HL-60 (cell line): ENCODE data around the gene MRPL21.

Experiments
- CTCF ChIP-seq: IDR thresholded peaks from one replicate; pipeline ENCODE4 v1.5.1; 2011; ENCODE audit warnings: low read length, control low read depth, inconsistent platforms; ENCODE audit not compliant: insufficient read depth
- GABPA ChIP-seq: IDR thresholded peaks from 2 replicates; pipeline ENCODE4 v1.6.1; 2012; ENCODE audit warnings: low read depth
- POLR2AphosphoS5 ChIP-seq: IDR thresholded peaks from 2 replicates; pipeline ENCODE4 v1.6.1; 2012; ENCODE audit warnings: low read depth
- SPI1 ChIP-seq: IDR thresholded peaks from 2 replicates; pipeline ENCODE4 v1.6.1; 2012; ENCODE audit warnings: low read depth, mild to moderate bottlenecking, borderline replicate concordance
- TF ChIP-seq, protein P1 (sequence below): IDR thresholded peaks from 2 replicates; pipeline ENCODE4 v1.6.1; 2012; ENCODE audit warnings: low read depth; ENCODE audit not compliant: insufficient replicate concordance

- no peak for TF ChIP-seq CTCF
- TF ChIP-seq, protein P1, sequence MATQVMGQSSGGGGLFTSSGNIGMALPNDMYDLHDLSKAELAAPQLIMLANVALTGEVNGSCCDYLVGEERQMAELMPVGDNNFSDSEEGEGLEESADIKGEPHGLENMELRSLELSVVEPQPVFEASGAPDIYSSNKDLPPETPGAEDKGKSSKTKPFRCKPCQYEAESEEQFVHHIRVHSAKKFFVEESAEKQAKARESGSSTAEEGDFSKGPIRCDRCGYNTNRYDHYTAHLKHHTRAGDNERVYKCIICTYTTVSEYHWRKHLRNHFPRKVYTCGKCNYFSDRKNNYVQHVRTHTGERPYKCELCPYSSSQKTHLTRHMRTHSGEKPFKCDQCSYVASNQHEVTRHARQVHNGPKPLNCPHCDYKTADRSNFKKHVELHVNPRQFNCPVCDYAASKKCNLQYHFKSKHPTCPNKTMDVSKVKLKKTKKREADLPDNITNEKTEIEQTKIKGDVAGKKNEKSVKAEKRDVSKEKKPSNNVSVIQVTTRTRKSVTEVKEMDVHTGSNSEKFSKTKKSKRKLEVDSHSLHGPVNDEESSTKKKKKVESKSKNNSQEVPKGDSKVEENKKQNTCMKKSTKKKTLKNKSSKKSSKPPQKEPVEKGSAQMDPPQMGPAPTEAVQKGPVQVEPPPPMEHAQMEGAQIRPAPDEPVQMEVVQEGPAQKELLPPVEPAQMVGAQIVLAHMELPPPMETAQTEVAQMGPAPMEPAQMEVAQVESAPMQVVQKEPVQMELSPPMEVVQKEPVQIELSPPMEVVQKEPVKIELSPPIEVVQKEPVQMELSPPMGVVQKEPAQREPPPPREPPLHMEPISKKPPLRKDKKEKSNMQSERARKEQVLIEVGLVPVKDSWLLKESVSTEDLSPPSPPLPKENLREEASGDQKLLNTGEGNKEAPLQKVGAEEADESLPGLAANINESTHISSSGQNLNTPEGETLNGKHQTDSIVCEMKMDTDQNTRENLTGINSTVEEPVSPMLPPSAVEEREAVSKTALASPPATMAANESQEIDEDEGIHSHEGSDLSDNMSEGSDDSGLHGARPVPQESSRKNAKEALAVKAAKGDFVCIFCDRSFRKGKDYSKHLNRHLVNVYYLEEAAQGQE: no peak
- TF ChIP-seq POLR2AphosphoS5: no peak
- no peak for TF ChIP-seq GABPA
- TF ChIP-seq SPI1: no peak
These were observed 20.7 kb upstream of the MRPL21 start for GRCh38 chr11:68924073-68924925.
